NCI-H1417 (cell line): ENCODE measurements around the gene CDH4.

ENCODE experiments used
- DNase-seq, 3 experiments: peaks; one replicate each; lab custom pipeline; 2025; lab: John Stamatoyannopoulos, UW

CDH4 gene

GRCh38 chr20:61788343-61788742 is 536.3 kb downstream of the CDH4 start:
- no peak for DNase-seq

DNA sequence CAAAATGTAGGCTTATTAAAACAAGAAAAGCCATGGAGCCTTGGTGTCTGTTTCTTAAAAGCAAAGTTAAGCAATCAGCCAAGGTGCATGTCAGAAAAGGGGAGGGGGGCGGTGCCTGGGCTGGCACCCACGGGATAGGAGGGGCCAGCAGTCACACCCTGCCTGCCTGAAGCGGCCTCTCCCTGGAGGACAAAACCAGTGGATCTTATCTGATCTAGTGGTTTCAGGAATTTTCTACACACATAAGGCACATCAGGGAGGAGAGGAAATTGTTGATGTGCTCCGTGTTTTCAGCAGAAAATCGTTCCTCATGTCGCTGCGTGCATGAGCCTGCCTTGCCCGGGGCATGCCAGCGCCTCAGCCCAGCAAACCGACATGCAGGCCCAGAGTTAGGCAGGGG is 537.3 kb downstream of the CDH4 start:
- DNase-seq = no peak

- no peak for DNase-seq
Observed at GRCh38 chr20:61790116-61790827, 538.2 kb downstream of the CDH4 start.

DNA sequence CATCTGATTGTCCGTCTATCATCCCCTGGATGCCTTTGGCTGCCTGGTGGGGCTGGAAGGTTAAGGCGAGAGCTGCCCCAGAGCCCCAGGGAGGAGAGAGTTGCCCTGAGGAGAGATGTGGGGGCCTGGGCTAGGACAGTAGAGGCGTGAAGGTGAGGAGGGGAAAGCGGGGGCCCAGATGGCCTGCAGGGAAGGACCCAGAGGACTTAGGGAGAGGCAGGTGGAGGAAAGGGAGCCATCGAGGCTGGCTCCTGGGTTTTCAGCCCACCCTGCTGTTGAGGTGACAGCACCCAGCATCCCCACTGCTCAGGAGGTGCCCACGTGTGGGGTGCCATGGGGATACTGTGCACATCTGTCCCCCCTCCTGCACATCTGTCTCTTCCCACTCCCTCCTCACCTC is 539.9 kb downstream of the CDH4 start:
- no peak for DNase-seq

- DNase-seq = no peak
Observed at GRCh38 chr20:61795669-61796630, 543.9 kb downstream of the CDH4 start.

GRCh38 chr20:61796738-61797137 is 544.7 kb downstream of the CDH4 start:
- no peak for DNase-seq

- peak in 1 of 3 experiments; percentile 51 for DNase-seq
Observed at GRCh38 chr20:61797200-61797599, 545.1 kb downstream of the CDH4 start.

DNA sequence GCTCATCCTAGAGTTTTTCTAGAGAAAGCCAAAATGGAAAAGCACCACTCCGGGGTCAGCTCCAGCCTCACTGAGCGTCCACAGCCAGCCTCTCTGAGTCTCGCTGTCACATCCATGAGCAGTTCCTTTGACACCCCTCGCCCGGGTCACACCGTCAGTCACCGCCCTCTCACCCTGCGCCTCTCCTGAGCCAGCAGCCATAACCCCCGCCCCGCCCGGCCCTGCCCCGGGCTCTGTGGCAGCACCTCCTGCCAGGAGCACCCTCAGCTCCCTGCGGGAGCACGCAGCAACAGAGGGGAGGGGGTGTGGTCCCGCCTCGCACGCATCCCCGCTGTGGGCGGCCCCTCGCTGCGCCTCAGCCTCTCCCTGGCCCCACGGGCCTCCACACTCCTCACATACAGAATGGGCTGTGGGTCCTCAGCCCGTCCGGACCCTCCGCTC is 545.9 kb downstream of the CDH4 start:
- DNase-seq = no peak

DNA sequence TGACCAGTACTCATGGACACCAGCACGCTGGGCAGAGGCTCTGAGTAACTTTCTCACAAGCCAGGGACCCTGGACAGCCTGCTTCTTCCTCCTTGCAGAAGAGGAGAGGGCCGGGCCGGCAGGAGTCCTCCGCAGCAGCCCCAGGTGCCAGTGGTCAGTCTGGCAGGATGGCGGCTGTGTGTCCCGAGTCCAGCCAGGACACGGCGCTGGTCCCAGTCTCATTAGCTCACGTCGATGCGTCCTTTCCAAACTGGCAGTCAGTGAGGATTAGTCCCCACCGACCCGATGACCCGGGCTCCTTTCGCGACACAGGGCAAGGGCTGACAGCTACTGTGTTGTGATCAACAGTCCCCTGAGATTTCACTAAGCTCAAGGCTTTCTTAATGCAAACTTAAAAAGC is 546.6 kb downstream of the CDH4 start:
- no peak for DNase-seq

- DNase-seq = no peak
Observed at GRCh38 chr20:61799394-61799923, 547.4 kb downstream of the CDH4 start.

GRCh38 chr20:61799928-61800327 is 547.9 kb downstream of the CDH4 start:
- no peak for DNase-seq

DNA sequence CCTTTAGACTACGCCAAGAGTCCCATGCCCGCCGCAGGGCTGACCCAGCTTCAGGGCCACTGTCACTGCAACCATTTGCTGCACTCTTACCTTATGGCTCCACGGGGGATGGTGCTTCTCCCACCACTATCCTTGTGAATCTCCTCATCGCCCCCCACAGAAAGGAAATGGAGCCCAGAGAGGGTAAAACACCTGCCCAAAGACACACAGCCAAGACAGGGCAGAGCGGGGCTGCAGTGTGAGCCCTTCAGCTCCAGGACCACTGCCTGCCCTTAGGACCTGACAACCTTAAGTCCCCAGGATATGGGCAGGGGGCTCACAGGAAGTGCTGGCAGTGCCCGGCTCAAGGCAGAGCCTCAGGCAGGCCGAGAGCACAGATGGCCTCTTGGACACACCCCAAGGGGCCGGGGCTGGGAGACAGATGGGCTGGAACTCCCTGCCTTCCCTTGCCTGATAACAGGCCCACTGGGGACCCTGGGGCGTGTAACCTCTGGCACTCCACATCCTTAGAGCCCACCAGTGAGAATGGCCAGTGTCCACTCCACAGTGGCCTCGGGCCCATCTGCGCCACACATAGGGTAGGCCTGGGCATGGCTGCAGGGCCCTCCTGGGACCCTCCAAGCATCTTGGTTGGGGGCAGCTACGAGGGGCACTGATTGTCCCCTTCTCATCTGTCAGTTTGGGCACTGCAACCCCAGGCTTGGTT is 548.5 kb downstream of the CDH4 start:
- DNase-seq = no peak

DNA sequence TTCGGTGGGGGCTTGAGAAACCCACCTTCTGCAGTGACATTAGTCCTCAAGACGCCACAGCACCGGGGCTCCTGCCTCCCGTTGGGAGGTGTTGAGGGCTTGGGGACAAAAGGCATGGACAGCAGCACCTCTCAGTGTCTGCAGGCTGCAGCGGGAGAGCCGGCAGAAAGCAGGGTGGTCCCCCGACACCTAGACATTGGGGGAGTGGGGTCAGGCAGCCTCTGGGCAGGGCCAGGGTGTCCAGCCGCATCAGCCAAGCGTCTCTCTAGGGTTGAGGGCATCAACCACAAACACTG is 549.0 kb downstream of the CDH4 start:
- no peak for DNase-seq

DNA sequence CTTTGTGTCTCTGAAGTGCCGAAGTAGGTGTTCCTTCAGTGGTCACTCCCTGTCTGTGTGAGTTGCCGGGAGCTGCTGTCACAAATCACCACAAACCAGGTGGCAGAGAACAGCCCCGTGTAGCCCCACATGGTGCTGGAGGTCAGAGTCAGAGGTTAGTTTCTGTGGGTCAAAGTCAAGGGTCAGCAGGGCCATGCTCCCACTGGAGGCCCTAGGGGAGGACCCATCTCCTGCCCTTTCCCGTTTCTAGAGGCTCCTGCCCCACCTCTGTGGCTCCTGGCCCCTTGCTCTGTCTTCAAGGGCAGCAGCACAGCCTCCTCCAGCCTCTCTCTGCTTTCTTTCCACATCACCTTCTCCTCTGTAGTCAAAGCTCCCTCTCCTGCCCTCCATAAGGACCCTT is 549.4 kb downstream of the CDH4 start:
- DNase-seq = no peak

GRCh38 chr20:61801857-61802442 is 549.9 kb downstream of the CDH4 start:
- no peak for DNase-seq

DNA sequence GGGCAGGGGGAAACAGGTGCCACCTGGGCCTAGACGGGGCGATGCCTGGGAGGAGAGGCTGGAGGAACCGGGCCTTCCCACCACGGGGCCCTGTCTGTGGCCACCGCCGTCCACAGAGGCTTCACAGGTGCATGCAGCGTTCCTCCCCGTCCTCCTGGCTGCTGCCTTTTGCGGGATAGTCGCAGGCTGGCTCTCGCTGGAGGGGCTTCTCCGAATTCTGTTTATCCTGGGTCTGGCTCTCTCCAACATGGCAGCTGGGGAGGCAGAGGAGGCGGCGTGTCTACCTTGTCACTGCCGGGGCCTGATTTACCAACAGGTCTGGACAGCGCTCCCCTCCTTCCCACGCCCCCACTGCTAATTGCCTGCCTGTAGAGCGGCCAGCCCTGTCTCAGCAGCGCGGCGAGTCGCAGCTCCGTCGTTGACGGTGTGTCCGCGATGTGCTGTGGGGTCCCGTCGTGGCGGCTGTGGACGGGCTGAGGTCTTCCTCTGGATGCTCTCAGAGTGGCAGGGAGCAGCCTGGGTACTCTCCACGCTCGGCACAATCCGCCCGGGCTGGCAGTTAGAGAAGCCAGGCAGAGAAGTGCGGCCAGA is 550.8 kb downstream of the CDH4 start:
- DNase-seq = no peak

DNA sequence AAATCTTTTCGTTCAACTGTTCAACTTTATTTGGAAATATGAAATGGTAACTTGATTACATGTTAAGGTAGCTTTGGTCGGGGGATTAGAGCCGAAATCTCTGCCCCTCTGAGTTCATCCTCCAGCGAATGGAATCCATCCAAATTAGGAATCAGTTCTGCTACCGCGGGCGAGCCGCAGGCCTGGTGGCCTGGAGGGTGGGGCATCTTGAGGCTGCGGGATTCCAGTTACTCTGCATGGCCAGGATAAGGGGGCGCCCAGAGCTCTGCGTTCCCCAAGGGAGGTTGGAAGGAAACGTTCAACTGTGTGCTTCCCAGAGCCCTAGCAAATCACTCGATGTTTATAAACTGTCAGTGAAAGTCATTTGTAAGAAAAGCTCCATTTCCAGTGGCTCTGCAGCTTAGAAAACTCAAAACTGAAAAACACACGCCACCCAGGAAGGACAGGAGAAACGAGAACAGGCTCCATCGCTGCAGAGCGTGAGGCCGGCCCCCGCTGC is 551.4 kb downstream of the CDH4 start:
- DNase-seq = no peak

DNA sequence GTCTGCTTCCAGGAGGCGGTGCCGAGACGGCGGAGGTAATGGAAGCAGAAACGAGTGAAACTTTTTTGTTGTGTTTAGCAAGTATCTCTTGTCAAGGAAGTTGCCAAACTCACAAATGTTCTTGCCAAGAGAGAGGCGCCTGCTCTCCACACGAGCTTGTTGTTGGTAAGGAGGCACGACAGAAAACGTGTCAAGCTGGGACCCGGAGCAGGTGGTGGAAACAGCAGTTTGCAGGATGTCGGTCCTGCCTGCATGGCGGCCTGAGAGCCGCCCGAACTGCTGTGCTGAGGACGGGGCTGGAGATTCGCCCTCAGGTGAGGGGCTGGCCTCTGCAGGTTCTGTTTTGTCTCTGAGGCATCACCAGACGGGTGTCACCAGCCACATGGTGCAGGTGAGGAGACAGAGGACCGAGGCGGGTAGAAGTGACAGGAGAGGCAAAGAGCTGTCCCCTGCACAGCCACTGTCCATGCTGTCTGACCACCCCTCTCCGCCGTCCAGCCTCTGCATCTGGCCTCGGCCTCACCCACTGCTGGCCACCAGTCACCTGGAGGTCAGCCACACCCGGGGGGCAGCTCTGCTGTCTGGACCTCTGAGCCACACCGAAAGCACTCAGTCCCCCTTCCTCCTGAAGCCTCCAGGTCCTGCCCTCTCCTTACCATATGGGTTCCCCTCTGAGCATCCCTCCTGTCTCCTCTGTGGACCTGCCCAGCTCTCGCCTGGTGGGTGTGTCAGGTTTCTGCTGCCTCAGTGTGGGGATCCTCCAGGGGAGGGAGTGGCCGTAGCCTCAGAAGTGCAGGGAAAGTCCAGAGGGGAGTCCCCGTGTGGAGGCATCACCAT is 552.1 kb downstream of the CDH4 start:
- DNase-seq = no peak

- no peak for DNase-seq
Observed at GRCh38 chr20:61804752-61805295, 552.8 kb downstream of the CDH4 start.

- DNase-seq = no peak
Observed at GRCh38 chr20:61805365-61805764, 553.3 kb downstream of the CDH4 start.
